Measurements from ENCODE around the gene ASCL5. TPM values are rescaled to one million over a fixed set of nuclear protein-coding genes. Genes with fewer than 3 reads are reported as not detected.
A peak's percentile ranks its signal among the peaks of the same experiment; 100 is the strongest.

The ASCL5 gene
- total RNA-seq, 1 donor from 2014 or later: not detected

- peak in 1 of 3 experiments; percentile 35 for TF ChIP-seq CTCF (IDR thresholded peaks at IDR 0.05)
- TF ChIP-seq POLR2AphosphoS5 (IDR thresholded peaks at IDR 0.05; ENCODE audit: insufficient read depth in 1 of 2, low read depth in 1 of 2): peak in 1 of 2 donors; percentile 85
- no peak for TF ChIP-seq POLR2A (IDR thresholded peaks at IDR 0.05)
Measured at GRCh38 chr1:201171063-201172036, 44.4 kb upstream of the ASCL5 start.

GRCh38 chr1:201170533-201171062 is 43.6 kb upstream of the ASCL5 start:
- Histone ChIP-seq H3K36me3 (no peaks in the 10 kb centered on the region), H3K4me1 (peaks cover 14% of the 10 kb centered on the region), H3K27ac (peak overlapping the region; percentile 79), H3K27me3 (no peaks in the 10 kb centered on the region), H3K9me3 (no peaks in the 10 kb centered on the region), H3K4me3 (peak overlapping the region; percentile 58 to 66)
- peak in 1 of 2 donors; percentile 93 for DNase-seq (ENCODE audit: extremely low spot score in 2 of 2)
- peak in 1 of 2 donors; percentile 52 for TF ChIP-seq POLR2A (IDR thresholded peaks at IDR 0.05)
- TF ChIP-seq CTCF (IDR thresholded peaks at IDR 0.05): no peak
- TF ChIP-seq POLR2AphosphoS5 (IDR thresholded peaks at IDR 0.05; ENCODE audit: insufficient read depth in 1 of 2, low read depth in 1 of 2): peak; percentile 80 to 94
- intact Hi-C loops (cut with DNase I): no loop called here

More at GRCh38 chr1:201171063-201172036, 44.4 kb upstream of the ASCL5 start:
- no peaks in the 10 kb centered on the region for H3K27me3 ChIP-seq
- H3K4me1 ChIP-seq: peaks cover 14% of the 10 kb centered on the region
- DNase-seq (ENCODE audit: extremely low spot score in 2 of 2): no peak
- intact Hi-C loops (cut with DNase I): no loop called here
- H3K4me3 ChIP-seq: peak overlapping the region; percentile 58 to 66
- no peaks in the 10 kb centered on the region for H3K36me3 ChIP-seq
- no peaks in the 10 kb centered on the region for H3K9me3 ChIP-seq
- peak overlapping the region; percentile 79 for H3K27ac ChIP-seq

GRCh38 chr1:201169971-201170532 is 43.1 kb upstream of the ASCL5 start:
- peak overlapping the region; percentile 79 for H3K27ac ChIP-seq
- DNase-seq (ENCODE audit: extremely low spot score in 2 of 2): no peak
- H3K4me1 ChIP-seq: peaks cover 14% of the 10 kb centered on the region
- no peaks in the 10 kb centered on the region for H3K27me3 ChIP-seq
- H3K4me3 ChIP-seq: peak overlapping the region; percentile 58 to 66
- no peaks in the 10 kb centered on the region for H3K9me3 ChIP-seq
- intact Hi-C loops (cut with DNase I): no loop called here
- no peaks in the 10 kb centered on the region for H3K36me3 ChIP-seq
- TF ChIP-seq POLR2AphosphoS5 (IDR thresholded peaks at IDR 0.05; ENCODE audit: insufficient read depth in 1 of 2, low read depth in 1 of 2) (no peak), CTCF (IDR thresholded peaks at IDR 0.05) (no peak), POLR2A (IDR thresholded peaks at IDR 0.05) (no peak)

- no peak overlapping the region for H3K4me3 ChIP-seq
- peaks cover 14% of the 10 kb centered on the region for H3K4me1 ChIP-seq
- H3K27me3 ChIP-seq: no peaks in the 10 kb centered on the region
- no peaks in the 10 kb centered on the region for H3K36me3 ChIP-seq
- H3K27ac ChIP-seq: no peak overlapping the region
- intact Hi-C loops (cut with DNase I): no loop called here
- H3K9me3 ChIP-seq: no peaks in the 10 kb centered on the region
- TF ChIP-seq POLR2A (IDR thresholded peaks at IDR 0.05) (no peak), CTCF (IDR thresholded peaks at IDR 0.05) (no peak), POLR2AphosphoS5 (IDR thresholded peaks at IDR 0.05; ENCODE audit: insufficient read depth in 1 of 2, low read depth in 1 of 2) (no peak)
- no peak for DNase-seq (ENCODE audit: extremely low spot score in 2 of 2)
Measured at GRCh38 chr1:201169203-201169602, 42.2 kb upstream of the ASCL5 start.

Measured in vagina (tissue), 2 donors.